HuH-7 (cell line): ENCODE data around the gene PTS.

Experiments
- DNase-seq: peaks from one replicate; pipeline ENCODE4 v3.0.0; 2011; ENCODE audit warnings: low spot score

PTS gene

GRCh38 chr11:112222303-112222702 lies 3.9 kb upstream of the PTS start:
- no peak for DNase-seq

GRCh38 chr11:112223121-112223520 lies 3.1 kb upstream of the PTS start:
- DNase-seq = no peak

GRCh38 chr11:112223754-112224532 lies 2.3 kb upstream of the PTS start:
- DNase-seq = no peak

- no peak for DNase-seq
These were observed 521 bp upstream of the PTS start for GRCh38 chr11:112225753-112226061.

- DNase-seq = no peak
These were observed 688 bp downstream of the PTS start for GRCh38 chr11:112226831-112227401.

- no peak for DNase-seq
These were observed 1.2 kb downstream of the PTS start for GRCh38 chr11:112227471-112227870.

GRCh38 chr11:112228706-112229105 lies 2.5 kb downstream of the PTS start:
- DNase-seq = no peak

GRCh38 chr11:112229159-112229558 lies 2.9 kb downstream of the PTS start:
- no peak for DNase-seq

GRCh38 chr11:112229746-112230433 lies 3.7 kb downstream of the PTS start:
- DNase-seq = no peak

GRCh38 chr11:112231952-112232351 lies 5.7 kb downstream of the PTS start:
- DNase-seq = no peak

GRCh38 chr11:112235750-112236390 lies 9.6 kb downstream of the PTS start:
- no peak for DNase-seq

- DNase-seq = no peak
These were observed 11.2 kb downstream of the PTS start for GRCh38 chr11:112237451-112237850.

- DNase-seq = no peak
These were observed 11.8 kb downstream of the PTS start for GRCh38 chr11:112238041-112238440.

- no peak for DNase-seq
These were observed 15.3 kb downstream of the PTS start for GRCh38 chr11:112241486-112241885.

- DNase-seq = no peak
These were observed 21.0 kb downstream of the PTS start for GRCh38 chr11:112247201-112247600.

GRCh38 chr11:112248201-112248600 lies 22.0 kb downstream of the PTS start:
- DNase-seq = no peak

GRCh38 chr11:112249871-112250610 lies 23.8 kb downstream of the PTS start:
- DNase-seq = no peak

GRCh38 chr11:112253605-112254242 lies 27.5 kb downstream of the PTS start:
- DNase-seq = no peak

GRCh38 chr11:112255067-112255720 lies 29.0 kb downstream of the PTS start:
- DNase-seq = no peak

- no peak for DNase-seq
These were observed 34.3 kb downstream of the PTS start, which contains the start of gene PLET1 for GRCh38 chr11:112260490-112260889. Gene PLET1, minus strand, starts transcription at chr11:112260860. Its CDS starts 271 bp downstream, at chr11:112260589.
